Breast epithelium (tissue), 3 donors: Measurements from ENCODE around the gene BBOX1.

Experiments used
- POLR2A ChIP-seq: fragments of 450-650 bp; IDR thresholded peaks from one replicate; pipeline ENCODE4 v1.6.1; 2016; ENCODE audit warnings: antibody characterized with exemption, mild to moderate bottlenecking, moderate library complexity
- POLR2AphosphoS5 ChIP-seq, 3 donors: sonication (generic); formaldehyde crosslinking; IDR thresholded peaks; one replicate each; pipeline ENCODE4 v1.6.1; 2017; ENCODE audit warnings: antibody characterized with exemption in 3 of 3

GRCh38 chr11:27162237-27162636 is 121.6 kb downstream of the BBOX1 start:
- TF ChIP-seq POLR2A = no peak
- TF ChIP-seq POLR2AphosphoS5 (IDR thresholded peaks at IDR 0.05) = no peak
